NCI-H1417 treated with DMSO at 0.1 percent for 48 hours (cell line): ENCODE measurements around the gene MPP4.

ENCODE experiments used
- DNase-seq: peaks from one replicate; lab custom pipeline; 2025; lab: John Stamatoyannopoulos, UW

The MPP4 gene

GRCh38 chr2:201698588-201699226, at the start of gene MPP4:
Gene MPP4, minus strand, starts transcription at chr2:201698644. Its CDS starts 4,690 bp downstream, at chr2:201693954.
- DNase-seq, result no peak

GRCh38 chr2:201746551-201746950, 48.1 kb upstream of the MPP4 start:
- DNase-seq, result no peak

GRCh38 chr2:201735486-201735885, 37.0 kb upstream of the MPP4 start:
- DNase-seq, result no peak

- no peak for DNase-seq
Measured at GRCh38 chr2:201734111-201734510, 35.7 kb upstream of the MPP4 start.

GRCh38 chr2:201733544-201733943, 35.1 kb upstream of the MPP4 start:
- no peak for DNase-seq

GRCh38 chr2:201730651-201731285, 32.3 kb upstream of the MPP4 start:
- no peak for DNase-seq

GRCh38 chr2:201715459-201715858, 17.0 kb upstream of the MPP4 start:
- DNase-seq, result no peak

- DNase-seq, result no peak
Measured at GRCh38 chr2:201712726-201713125, 14.3 kb upstream of the MPP4 start.

- DNase-seq, result no peak
Measured at GRCh38 chr2:201709747-201710146, 11.3 kb upstream of the MPP4 start.

- no peak for DNase-seq
Measured at GRCh38 chr2:201709049-201709448, 10.6 kb upstream of the MPP4 start.

GRCh38 chr2:201707753-201708152, 9.3 kb upstream of the MPP4 start:
- DNase-seq, result no peak

- DNase-seq, result no peak
Measured at GRCh38 chr2:201707142-201707541, 8.7 kb upstream of the MPP4 start.

GRCh38 chr2:201704536-201704935, 6.1 kb upstream of the MPP4 start:
- DNase-seq, result no peak

GRCh38 chr2:201701646-201702045, 3.2 kb upstream of the MPP4 start:
- DNase-seq, result no peak

GRCh38 chr2:201699416-201699815, 972 bp upstream of the MPP4 start:
- DNase-seq, result no peak

GRCh38 chr2:201697899-201698298, 545 bp downstream of the MPP4 start:
- no peak for DNase-seq

GRCh38 chr2:201696151-201696659, 2.2 kb downstream of the MPP4 start:
- DNase-seq, result no peak

- DNase-seq, result no peak
Measured at GRCh38 chr2:201685156-201685555, 13.3 kb downstream of the MPP4 start.

GRCh38 chr2:201680743-201681142, 17.7 kb downstream of the MPP4 start:
- DNase-seq, result no peak

- no peak for DNase-seq
Measured at GRCh38 chr2:201678401-201678800, 20.0 kb downstream of the MPP4 start.

- no peak for DNase-seq
Measured at GRCh38 chr2:201675454-201675853, 23.0 kb downstream of the MPP4 start.

GRCh38 chr2:201674794-201675193, 23.6 kb downstream of the MPP4 start:
- no peak for DNase-seq

- no peak for DNase-seq
Measured at GRCh38 chr2:201674298-201674697, 24.1 kb downstream of the MPP4 start.

- DNase-seq, result no peak
Measured at GRCh38 chr2:201673546-201673945, 24.9 kb downstream of the MPP4 start.
